GM18873 (cell line): ENCODE results near the gene GIPC1.

ENCODE experiments used
- ATAC-seq: cut with Tn5 transposase; IDR thresholded peaks from one replicate; pipeline ENCODE4 v1.9.1; 2021; ENCODE audit warnings: mild to moderate bottlenecking, moderate library complexity, moderate number of reproducible peaks; ENCODE audit not compliant: unreplicated experiment, low FRiP score

The GIPC1 gene

DNA sequence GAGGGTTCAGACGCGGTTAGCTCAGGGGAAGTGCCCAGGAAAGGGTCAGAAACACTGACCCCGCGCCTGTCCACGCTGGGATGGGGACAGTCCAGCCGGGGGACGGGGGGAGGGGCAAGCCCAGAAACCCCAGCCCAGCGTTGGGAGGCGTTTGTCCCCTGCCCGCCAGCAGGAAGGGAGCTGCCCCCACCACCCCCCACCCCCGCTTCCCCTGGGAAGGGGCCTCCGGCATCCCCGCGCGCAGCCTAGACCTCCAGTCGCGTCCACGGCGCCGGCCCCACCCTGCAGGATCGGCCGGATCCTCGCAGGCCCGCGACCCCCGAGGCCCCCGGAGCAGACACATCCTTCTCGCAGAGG is 277 bp downstream of the GIPC1 start:
- no peak for ATAC-seq

GRCh38 chr19:14494910-14495671 is 836 bp downstream of the GIPC1 start:
- ATAC-seq: no peak

DNA sequence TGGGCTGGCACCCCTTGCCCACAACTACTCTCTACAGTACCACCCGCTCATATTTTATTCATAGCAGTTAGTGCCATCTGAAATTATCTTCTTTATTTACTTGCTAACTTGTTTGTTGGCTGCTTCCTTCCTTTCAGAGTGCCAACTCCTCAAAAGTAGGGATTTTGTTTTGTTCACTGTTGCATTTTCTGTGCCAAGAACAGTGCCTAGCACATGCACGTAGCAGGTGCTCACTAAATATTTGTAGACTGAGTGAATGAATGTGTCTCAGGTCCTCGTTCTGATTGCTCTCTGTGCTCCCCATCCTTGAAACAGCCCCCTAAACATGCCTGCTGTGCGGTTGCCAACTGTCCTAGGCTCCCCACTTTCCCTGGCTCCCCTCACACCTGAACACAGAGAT is 1.5 kb downstream of the GIPC1 start:
- no peak for ATAC-seq

DNA sequence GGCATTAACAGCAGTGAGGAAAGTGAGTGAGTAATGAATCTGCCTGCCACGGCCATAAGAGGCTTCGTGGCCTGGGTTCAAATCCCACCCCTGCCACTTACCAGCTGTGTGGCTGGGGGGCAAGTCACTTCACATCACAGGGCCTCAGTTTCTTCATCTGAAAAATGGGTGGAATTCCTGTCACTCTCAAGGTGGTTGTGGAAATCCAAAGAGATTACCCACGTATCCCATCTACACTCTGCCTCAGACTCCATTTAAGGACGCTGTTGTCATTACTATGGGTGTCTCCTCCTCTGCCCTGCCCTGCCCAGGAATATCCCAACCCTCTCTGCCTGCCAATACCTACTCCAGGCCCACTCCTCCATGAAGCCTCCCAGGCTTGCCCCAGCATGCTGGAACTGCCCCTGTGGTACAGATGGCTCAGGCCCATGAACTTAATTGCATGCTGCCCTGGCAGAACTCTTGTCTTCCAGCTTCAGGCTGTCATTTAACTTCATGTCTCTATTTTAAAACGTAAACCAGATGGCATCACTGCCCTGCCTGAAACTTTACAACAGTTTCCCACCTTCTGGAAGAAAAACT is 3.1 kb downstream of the GIPC1 start:
- ATAC-seq: no peak

- ATAC-seq: no peak
Observed at GRCh38 chr19:14487370-14488125, 8.4 kb downstream of the GIPC1 start.

- no peak for ATAC-seq
Observed at GRCh38 chr19:14482172-14482941, 13.6 kb downstream of the GIPC1 start.

DNA sequence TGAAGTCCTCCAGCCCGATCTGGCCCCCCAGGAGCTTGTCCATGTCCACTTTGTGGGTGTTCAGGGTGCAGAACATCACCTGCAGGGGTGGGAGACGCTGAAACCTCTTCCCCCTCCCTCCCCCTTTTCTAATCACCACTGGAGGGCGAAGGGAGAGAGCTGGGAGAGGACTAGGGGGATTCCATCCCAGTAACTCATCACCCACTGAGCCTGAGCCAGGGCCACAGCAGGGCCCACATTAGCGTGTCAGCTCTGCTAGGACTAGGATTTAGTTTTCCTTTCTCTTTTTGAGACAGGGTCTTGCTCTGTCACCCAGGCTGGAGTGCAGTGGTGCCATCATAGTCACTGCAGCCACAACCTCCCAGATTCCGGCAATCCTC is 15.2 kb downstream of the GIPC1 start:
- ATAC-seq: no peak

DNA sequence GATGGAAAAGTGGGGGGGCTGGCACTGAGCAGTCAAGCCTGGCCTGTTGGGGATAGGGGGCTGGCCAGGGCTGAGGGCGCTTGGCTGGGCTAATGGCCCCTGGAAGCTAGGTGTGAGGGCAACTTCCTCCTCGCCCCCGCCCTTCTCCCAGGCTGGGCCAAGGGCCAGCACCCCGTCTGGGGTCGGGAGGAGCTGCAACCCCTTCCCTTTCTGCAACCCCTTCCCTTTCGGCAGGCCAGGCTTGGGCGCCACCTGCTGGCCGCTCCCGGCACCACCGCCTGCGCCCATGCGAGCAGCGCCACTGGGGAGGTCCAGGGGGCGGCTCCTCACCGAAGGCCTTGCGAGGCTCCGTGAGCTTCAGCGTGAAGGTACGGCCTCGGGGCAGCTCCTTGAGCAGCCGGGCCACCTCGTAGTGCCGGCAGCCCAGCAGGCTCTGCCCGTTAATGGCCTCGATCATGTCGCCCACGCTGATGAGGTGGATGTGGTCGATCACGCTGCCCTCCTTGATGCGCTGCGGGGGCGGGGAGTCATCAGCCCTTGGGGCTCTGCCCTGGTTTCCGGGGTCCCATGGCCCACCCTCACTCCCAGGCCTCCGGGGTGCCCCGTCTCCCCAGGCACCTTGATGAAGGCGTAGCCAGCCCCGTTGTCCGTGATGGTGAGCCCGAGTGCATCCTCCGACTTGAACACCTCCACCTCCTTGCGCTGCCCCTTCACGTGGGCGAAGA is 15.8 kb downstream of the GIPC1 start:
- ATAC-seq: no peak

- ATAC-seq: no peak
Observed at GRCh38 chr19:14479309-14479974, 16.5 kb downstream of the GIPC1 start.

GRCh38 chr19:14478113-14478545 is 17.8 kb downstream of the GIPC1 start:
- no peak for ATAC-seq

GRCh38 chr19:14477418-14478112 is 18.4 kb downstream of the GIPC1 start:
- no peak for ATAC-seq

DNA sequence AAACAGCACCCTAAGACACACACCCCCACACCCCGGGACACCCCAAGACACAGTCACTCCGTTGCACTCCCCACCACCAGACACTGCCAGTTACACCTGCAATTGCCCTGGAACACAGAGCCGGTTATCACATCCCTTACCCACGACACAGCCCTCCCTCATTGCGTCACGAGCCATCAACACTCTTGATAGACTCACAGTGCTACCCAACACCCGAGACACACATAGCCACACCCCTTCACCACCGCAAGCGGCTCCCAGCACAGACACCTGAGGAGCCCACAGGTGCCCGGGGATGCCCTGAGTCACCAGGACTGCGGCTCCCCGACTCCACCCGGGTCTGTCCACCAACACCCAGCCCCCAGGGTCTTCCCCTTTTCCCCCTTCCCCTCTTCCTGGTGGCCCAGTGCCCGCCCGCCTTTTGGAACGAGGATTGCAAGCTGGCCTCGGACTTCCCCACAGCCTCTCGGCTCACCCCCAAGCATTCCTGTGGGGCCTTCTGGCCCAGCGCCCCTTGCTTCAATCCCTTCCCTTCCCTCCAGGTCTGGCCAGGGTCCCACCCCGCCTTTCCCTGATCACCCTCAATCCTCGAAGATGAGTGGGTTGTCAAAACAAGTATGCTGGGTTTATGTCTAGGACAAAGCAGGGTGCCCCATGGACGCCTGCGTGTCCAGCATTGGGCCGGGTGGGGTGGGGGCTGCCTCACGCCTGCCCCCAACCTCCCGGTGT is 19.1 kb downstream of the GIPC1 start:
- ATAC-seq: no peak

- ATAC-seq: no peak
Observed at GRCh38 chr19:14476327-14476672, 19.6 kb downstream of the GIPC1 start.

DNA sequence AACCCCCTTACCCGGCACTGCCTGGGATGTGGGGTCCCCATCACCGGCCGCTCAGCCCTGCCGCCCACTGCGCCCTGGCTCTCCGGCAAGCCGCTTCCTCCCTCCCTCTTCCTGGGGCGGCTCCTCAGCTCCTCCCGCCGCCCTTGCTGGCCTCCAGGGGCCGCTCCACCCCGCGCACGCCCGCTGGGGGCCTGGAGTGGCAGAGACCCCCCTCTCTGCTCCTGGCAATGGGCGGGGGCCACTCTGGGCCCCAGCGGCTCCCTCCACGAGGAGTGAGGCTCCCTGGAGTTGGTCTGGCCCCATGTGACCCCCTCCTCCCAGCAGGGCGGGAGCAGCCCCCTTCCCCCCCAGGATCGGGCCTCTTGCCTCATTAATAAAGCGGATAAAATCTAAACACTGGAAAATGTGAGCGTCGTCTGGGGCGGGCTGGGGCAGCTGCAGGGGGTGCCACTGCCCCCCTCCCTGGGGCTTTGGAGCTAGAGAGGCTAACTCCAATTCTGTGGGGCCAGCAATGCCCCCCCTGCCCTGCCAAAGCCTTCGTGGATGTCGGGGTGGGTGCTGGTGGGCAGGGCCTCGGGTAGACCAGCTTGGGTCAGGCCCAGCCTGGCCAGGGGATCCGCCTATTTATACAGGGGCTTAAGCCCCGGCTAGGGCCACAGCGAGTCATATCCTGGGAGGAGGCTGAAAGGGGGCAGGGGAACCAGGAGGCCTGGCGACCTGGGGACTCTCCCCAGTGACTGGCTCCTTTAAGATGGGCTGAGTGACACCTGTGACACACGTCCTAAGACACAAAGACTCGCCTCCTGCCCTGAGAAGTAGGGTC is 20.5 kb downstream of the GIPC1 start, which contains the start of gene PTGER1:
Gene PTGER1 (minus strand): TSS at position 104 of the 823 bp plus-strand sequence. CDS start 1,034 bp downstream, outside the sequence.
- ATAC-seq: no peak

- no peak for ATAC-seq
Observed at GRCh38 chr19:14474827-14475226, 21.1 kb downstream of the GIPC1 start.

DNA sequence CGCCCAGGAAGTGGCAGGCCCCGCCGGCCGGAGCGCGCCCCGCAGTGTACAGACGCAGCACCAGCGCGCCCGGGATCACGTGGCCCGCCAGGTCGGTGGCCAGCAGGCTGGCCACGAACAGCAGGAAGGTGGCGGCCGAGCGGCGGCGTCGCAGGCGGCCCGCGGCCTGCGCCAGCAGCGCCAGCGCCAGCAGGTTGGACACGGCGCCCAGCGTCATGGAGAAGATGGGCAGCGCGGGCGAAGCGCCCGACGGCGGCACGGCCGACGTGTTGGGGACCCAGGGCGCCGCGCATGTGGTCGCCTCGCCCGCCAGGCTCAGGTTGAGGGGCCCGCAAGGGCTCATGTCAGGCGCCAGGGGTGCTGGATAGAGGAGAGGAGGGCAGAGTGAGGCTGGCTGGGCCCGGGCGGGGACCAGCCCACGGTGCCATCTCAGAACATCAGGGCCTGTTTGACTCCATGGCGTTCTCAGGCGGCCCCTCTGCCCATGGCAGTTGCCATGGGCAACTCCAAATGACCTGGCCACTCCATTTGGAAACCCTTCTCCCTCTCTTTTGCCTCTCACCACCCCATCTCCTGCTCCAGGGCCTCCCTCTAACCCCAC is 21.8 kb downstream of the GIPC1 start:
- no peak for ATAC-seq
